GM13976 (cell line): ENCODE data around the gene PRKAR1B.

Source experiments
- DNase-seq: peaks from one replicate; pipeline ENCODE4 v3.0.0; 2012; ENCODE audit warnings: low spot score
- in situ Hi-C: fragments of 300-500 bp; cut with MboI; formaldehyde crosslinking; loops from one replicate; pipeline ENCODE4 v1.12.0; 2022; ENCODE audit warnings: low sequenced_read_pairs, mixed read lengths, inconsistent platforms; ENCODE audit not compliant: unreplicated experiment
- TF ChIP-seq, protein P1 (sequence below): IDR thresholded peaks from 2 replicates; pipeline ENCODE4 v1.5.1; 2012; ENCODE audit warnings: borderline replicate concordance, mild to moderate bottlenecking; ENCODE audit not compliant: insufficient read depth; ENCODE audit errors: extremely low read depth, missing control alignments, control extremely low read depth

PRKAR1B gene

DNA sequence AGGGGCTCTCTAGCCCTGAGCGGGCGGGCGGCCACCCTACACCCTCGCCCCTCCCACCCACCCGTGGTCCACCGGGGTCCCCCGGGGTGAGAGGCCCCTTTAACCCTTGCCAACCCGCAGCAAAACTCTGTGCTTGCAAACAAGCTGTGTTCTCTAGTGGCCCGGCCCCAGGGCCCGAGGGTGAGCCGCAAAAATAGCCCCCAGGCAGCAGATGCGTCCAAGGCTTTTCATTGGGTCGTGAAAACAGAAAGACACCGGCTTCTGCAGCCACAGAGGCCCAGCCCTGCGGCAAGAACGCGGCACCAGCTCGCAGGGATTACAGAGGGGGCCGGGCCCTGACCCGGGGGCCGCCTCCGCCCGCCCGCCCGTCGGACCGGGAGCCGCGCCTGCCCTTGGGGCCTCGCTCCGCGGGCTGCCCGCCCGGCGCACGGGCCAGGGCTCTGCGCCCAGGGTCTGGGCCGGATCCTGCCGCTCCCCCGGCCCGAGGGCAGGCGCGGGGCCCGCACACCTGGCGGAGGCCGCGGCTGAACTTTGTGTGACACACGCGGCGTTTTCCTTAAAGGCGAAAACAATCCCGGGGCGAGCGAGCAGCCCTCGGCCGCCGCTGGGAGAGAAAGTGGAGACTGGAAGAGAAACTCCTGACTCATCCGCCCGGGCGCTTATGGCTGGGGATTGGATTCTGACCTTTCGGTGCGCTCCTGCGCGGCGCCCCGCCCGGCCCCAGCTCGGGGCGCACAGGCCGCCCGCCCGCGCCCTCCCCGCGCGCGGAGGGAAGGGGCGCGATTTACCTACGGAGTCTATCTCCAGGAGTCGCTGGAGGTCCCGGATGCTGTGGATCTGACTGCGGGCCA lies 210.2 kb downstream of the PRKAR1B start:
- TF ChIP-seq, protein P1, sequence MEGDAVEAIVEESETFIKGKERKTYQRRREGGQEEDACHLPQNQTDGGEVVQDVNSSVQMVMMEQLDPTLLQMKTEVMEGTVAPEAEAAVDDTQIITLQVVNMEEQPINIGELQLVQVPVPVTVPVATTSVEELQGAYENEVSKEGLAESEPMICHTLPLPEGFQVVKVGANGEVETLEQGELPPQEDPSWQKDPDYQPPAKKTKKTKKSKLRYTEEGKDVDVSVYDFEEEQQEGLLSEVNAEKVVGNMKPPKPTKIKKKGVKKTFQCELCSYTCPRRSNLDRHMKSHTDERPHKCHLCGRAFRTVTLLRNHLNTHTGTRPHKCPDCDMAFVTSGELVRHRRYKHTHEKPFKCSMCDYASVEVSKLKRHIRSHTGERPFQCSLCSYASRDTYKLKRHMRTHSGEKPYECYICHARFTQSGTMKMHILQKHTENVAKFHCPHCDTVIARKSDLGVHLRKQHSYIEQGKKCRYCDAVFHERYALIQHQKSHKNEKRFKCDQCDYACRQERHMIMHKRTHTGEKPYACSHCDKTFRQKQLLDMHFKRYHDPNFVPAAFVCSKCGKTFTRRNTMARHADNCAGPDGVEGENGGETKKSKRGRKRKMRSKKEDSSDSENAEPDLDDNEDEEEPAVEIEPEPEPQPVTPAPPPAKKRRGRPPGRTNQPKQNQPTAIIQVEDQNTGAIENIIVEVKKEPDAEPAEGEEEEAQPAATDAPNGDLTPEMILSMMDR = no peak
- no peak for DNase-seq
- in situ Hi-C loops = no loop called here

DNA sequence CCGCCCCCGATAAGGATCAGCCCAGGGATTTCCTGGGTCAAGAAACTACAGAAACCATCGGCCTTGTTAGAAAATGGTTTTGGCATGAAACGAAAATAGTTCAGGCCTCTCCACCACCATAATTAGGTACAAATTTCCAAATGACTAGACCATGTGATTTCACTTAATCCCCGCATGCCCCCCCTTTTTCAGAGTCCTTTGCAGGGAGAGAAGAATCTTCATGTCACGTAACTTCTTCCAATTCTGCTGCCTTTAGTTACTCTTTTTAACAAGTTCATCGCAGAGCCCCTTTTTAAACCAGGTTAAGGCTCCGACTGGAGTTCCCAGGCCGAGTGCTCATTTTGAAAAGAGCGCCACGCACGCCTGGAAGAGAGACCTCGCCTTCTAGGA lies 210.9 kb downstream of the PRKAR1B start:
- no peak for DNase-seq
- in situ Hi-C loops = no loop called here
- TF ChIP-seq, protein P1 = no peak

GRCh38 chr7:515628-516027 lies 211.5 kb downstream of the PRKAR1B start:
- in situ Hi-C loops = no loop called here
- TF ChIP-seq, protein P1 = no peak
- no peak for DNase-seq

GRCh38 chr7:514651-515598 lies 212.2 kb downstream of the PRKAR1B start:
- TF ChIP-seq, protein P1 = no peak
- in situ Hi-C loops = no loop called here
- no peak for DNase-seq

GRCh38 chr7:514242-514641 lies 212.8 kb downstream of the PRKAR1B start:
- in situ Hi-C loops = no loop called here
- TF ChIP-seq, protein P1 = no peak
- no peak for DNase-seq

GRCh38 chr7:513521-514166 lies 213.4 kb downstream of the PRKAR1B start:
- TF ChIP-seq, protein P1 = no peak
- DNase-seq = no peak
- in situ Hi-C loops = no loop called here
